CD4-positive, alpha-beta T cell treated with Interleukin-17A for 4 hours (primary cell): ENCODE results near the gene CEACAM3.
"Not testable (repeated sequence)": the region's sequence is repeated elsewhere in the genome, so short reads cannot be mapped to it uniquely, and the experiment has no call there.

Source experiments
- DNase-seq: peaks from one replicate; pipeline ENCODE4 v3.0.0-alpha.2; 2020; ENCODE audit warnings: mixed read lengths

The CEACAM3 gene

GRCh38 chr19:41796362-41796761, at the start of gene CEACAM3:
Gene CEACAM3, plus strand, starts transcription at chr19:41796587. Its CDS starts 91 bp downstream, at chr19:41796678.
- DNase-seq = no peak

DNA sequence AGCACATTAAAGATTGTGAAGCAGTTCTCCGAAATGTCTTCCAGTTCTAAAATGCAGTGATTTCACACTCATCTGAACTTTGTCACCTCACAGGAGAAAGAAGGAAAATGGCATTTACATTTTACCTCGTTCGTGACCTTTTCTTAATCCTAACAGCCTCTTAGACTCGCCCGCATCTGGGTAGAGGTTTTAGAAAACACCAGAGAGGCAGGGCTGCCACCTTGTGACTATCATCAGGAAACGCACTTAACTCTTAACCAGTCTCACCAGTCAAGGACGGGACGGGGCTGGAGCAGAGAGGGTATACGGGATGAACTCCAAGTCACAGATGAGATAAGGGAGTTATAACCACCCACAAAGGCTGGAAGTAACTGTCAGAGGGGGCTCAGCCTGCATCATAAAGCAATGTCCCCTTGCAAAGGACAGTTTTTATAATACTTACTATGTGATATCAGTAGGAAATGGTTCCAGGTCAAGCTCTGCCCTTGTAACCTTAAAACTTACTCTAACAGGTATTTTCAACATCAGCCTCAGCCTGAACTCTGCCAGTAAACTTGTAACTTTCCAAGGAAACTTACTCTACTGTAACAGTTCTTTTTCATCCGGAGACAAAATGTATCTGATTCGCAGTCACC, 49.7 kb upstream of the CEACAM3 start:
- DNase-seq = peak; percentile 50

GRCh38 chr19:41748012-41748411, 48.4 kb upstream of the CEACAM3 start:
- no peak for DNase-seq

DNA sequence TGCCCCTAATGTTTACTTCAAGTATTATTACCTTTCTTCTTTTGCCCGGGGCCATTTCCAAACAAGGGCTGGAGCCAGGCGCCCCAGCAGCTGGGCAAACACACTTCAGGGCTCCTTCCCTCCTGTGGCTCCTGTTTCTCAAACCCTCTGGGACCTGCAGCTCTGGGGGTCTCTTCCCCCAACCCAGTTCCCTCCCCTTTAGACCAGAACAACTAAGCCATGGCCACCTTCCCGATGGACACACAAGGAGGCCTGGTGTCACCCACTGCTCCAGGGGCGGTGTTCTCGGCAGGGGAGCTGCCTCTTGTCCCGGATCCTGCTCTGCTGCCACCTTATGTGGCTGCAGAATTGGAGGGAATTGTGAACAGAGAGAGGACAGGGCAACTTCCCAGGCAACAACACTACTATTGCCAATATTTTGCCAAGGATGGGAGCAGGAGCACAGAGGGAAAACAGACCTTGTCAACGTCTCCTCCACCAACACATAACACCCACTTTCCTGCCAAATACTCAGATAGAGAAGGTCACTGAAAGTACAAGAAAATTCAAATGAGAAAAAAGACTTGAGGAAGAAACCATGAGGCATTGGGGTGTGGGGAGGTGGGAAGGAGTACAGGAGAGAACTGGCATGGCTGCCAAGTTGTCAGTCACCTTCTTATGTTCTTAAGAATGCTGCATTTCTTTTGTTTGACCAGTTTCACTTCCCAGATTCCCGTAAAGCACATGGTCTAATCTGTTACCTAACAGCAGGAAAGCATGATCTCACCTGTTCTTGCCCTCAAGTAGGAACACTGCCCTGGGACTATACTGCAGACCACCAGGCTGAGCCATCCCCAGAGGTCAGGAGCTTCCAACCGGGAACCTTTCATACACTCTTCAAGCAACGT, 45.9 kb upstream of the CEACAM3 start:
- DNase-seq = not testable (repeated sequence)

DNA sequence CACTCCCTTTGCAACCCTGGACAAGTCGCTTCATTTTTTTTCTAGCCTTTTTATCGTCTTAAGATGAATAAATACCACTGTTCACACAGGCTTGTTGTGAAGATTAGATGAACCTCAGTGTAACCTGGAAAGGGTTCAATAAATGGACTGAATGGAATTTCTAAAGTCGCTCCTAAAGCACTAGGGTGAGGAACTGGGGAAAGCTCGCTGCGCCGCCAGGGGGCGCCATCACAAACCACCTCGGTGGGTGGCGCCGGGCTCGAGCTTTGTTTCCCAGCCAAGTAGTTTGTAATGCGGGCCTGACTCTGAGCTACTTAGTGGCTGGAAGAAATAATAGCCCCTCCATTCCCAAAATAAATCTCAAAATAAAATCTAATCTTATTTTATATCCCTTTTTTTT, 43.2 kb upstream of the CEACAM3 start:
- peak; percentile 89 for DNase-seq

DNA sequence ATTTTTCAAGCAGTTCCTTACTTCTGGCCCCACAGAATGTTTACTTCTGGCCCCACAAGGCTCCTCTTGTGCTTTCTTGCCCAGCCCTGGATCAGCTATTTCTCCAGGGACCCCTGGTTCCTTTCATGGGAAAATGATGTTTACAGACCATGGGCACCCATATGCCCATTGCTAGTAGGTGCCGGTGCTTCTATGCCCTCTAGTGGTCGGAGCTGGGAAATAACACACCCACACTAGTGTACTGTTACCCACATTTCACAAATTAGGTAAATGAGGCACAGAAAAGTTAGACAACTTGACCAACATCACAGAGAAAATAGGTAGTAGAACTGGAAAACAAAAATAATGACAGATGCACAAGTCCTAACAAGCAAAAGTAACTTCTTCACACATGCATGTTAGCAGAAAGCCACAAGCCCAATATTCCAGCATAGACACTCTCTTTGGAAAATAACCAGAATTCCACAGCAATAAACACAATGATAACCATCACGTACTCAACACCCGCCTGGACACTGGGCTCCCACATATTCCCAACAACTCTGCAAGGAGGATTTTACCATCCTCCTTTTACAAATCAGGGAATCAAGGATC, 42.4 kb upstream of the CEACAM3 start:
- peak; percentile 79 for DNase-seq

DNA sequence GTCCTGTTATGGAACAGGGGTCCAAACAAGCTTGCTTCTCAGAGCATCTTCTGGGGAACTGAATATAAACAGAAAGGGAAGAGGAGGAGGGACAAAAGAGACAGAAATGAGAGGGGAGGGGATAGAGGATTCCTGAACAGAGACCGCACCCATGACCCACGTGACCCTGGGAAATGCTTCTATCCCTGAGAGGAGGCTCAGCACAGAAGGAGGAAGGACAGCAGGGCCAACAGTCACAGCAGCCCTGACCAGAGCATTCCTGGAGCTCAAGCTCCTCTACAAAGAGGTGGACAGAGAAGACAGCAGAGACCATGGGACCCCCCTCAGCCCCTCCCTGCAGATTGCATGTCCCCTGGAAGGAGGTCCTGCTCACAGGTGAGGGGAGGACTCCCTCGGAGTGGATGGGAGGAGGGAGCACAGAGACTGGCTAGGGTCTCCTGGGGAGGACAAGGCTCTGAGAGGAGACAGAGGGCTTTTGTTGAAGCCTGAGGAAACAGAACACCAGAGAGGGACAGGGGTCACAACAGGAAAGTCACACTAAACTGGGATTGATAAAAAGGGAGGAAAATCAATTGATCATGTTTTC, 41.0 kb upstream of the CEACAM3 start, which contains the start of gene CEACAM6:
Gene CEACAM6 (plus strand): TSS at position 203 of the 586 bp plus-strand sequence. CDS start 109 bp downstream, at position 312.
- no peak for DNase-seq

DNA sequence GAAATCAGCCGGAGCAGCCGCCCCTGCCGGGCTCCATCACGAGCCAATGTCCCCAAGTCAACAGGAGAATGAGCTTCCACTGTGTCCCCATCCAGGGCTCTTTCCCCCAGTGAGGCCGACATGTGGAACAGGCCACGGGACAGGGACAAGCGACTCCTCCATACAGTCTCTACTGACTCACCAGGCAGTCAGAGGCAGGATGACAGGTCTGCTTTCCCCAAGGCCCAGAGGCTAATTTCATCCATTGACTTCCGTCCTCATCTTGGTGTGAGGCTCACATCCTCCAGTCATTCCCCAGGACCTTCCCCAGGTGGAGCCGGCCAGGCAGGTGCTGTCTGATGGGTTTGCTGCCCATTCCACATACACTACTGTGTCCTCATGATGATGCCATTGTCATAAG, 37.5 kb upstream of the CEACAM3 start:
- DNase-seq = no peak

GRCh38 chr19:41767115-41767514, 29.3 kb upstream of the CEACAM3 start:
- no peak for DNase-seq

DNA sequence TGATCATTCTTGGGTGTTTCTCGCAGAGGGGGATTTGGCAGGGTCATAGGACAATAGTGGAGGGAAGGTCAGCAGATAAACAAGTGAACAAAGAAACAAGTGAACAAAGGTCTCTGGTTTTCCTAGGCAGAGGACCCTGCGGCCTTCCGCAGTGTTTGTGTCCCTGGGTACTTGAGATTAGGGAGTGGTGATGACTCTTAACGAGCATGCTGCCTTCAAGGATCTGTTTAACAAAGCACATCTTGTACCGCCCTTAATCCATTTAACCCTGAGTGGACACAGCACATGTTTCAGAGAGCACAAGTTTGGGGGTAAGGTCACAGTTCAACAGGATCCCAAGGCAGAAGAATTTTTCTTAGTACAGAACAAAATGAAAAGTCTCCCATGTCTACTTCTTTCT, 28.3 kb upstream of the CEACAM3 start:
- not testable (repeated sequence) for DNase-seq

DNA sequence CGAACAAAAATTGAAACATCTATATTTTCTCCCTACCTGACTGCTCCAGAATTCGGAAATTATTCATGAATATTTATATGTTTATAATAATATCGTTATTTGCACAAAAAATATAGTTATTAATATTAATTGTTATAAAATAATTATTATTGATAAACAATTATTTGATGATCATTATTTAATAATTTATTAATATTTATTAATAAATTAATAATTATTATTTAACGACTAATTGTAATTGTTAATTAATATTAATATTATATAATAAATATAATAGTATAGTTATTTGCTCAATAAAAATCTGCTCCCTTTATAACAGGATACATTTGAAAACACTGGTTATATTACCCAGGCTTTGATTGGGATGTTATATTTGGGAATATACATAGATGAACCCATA, 26.8 kb upstream of the CEACAM3 start:
- DNase-seq = no peak

DNA sequence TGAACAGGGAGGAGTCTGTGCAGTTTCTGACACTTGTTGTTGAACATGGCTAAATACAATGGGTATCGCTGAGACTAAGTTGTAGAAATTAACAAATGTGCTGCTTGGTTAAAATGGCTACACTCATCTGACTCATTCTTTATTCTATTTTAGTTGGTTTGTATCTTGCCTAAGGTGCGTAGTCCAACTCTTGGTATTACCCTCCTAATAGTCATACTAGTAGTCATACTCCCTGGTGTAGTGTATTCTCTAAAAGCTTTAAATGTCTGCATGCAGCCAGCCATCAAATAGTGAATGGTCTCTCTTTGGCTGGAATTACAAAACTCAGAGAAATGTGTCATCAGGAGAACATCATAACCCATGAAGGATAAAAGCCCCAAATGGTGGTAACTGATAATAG, 25.0 kb upstream of the CEACAM3 start:
- no peak for DNase-seq

DNA sequence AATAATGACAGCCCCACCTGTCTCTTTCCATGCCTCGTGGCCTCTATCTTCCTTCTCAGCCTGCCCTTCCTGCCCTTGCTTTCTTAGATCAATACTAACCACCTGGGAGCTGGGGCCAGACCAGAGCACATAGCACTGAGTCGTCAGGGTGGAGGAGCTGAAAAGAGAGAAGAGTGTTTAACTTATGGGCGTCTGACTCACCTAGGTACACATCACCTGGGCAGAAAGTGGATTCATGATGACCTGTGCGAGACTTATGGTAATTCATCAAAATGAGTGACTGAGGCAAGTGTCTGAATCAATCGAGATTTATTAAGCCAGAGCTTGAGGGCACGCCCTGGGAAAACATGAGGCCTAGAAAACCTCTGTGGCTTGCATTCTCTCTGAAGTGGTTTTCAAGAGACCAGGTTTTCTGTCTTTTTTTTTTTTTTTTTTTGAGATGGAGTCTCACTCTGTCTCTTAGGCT, 21.8 kb upstream of the CEACAM3 start:
- peak; percentile 64 for DNase-seq

- no peak for DNase-seq
These were observed 19.7 kb upstream of the CEACAM3 start for GRCh38 chr19:41776700-41777099.

DNA sequence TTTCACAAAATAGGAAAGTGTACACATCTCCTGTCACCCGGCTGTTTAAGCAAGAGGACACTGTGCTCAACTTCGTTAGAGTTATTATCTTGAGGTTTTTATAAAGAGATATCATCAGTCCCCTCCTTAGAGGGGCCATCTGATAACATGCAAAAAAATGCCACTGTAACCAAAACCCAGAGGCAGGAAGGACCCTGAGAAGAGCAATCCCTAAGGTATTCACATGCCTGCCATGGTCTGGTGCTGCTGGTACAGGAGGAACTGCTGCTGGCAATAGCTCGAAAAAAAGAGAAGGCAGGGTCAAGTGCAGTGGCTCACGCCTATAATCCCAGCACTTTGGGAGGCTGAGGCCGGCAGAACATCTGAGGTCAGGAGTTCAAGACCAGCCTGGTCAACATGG, 12.8 kb upstream of the CEACAM3 start:
- DNase-seq = no peak

DNA sequence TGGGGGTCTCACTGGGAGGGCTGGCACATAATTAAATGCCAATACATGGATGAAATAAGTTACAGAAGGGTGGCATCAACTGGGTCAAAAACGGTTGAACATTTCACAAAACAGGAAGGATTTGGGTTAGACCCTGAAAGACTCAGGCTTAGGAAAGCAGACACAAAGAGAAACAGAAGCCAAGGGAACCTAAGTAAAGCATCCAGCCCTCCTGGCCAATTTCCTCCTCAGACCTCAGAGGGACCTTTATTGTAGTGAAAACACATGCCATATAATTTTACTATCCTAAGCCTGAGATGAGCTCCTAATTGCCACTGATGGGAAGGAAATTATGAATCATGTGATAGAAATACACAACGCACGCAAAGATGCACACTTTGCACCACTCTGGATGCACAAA, 12.1 kb upstream of the CEACAM3 start:
- DNase-seq = no peak

DNA sequence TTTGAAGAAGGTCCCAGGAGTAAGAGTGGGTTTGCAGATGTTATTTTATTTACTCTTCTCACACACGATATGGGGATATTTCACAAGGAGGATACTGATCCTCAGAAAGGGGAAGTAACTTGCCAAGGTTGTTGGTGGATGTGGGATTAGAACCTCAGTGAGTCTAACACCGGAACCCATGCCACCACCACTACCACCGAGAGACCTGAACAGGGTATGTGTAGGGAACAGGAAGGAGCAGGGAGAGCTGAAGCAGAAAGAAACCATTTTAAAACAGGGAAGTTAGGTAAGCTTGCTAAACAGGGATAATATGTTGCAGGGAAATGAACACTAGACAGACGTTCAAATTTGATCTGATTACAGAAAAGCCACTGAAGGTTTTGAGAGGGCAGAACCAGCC, 11.6 kb upstream of the CEACAM3 start:
- no peak for DNase-seq

DNA sequence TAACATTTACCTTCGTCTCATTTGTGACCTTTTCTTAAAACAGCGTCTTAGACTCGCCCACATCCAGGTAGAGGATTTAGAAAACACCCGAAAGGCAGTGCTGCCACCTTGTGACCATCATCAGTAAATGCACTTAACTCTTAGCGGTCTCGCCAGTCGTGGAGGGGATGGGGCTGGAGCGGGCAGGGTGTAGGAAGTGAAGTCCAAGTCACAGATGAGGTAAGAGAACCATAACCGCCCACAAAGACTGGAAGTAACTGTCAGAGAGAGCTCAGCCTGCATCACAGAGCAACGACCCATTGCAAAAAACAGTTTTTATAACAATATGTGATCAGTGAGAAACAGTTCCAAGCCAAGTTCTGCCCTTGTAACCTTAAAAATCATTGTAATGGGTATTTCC, 10.7 kb upstream of the CEACAM3 start:
- peak; percentile 87 for DNase-seq

- DNase-seq = no peak
These were observed 9.3 kb upstream of the CEACAM3 start for GRCh38 chr19:41787055-41787454.

DNA sequence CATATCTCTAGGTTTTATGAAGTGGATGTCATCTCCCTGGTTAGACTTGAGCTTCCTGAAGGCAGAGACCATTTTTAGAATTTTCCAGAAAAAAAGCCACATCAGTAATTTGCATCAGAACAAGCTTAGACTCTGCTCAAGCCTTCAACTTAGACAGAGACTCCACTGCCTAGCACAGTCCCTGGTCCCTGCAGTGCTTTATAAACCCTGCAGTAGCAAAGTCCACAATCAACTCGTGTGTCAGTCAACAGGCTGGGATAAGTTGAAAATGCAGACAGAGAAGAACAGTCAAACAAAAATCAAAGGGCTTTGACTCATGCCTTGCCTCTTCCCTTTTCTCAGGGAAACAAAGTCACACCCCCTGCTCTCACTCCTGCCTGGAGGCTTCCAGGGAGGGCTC, 7.9 kb upstream of the CEACAM3 start:
- DNase-seq = not testable (repeated sequence)

- DNase-seq = not testable (repeated sequence)
These were observed 7.3 kb upstream of the CEACAM3 start for GRCh38 chr19:41789053-41789452.

DNA sequence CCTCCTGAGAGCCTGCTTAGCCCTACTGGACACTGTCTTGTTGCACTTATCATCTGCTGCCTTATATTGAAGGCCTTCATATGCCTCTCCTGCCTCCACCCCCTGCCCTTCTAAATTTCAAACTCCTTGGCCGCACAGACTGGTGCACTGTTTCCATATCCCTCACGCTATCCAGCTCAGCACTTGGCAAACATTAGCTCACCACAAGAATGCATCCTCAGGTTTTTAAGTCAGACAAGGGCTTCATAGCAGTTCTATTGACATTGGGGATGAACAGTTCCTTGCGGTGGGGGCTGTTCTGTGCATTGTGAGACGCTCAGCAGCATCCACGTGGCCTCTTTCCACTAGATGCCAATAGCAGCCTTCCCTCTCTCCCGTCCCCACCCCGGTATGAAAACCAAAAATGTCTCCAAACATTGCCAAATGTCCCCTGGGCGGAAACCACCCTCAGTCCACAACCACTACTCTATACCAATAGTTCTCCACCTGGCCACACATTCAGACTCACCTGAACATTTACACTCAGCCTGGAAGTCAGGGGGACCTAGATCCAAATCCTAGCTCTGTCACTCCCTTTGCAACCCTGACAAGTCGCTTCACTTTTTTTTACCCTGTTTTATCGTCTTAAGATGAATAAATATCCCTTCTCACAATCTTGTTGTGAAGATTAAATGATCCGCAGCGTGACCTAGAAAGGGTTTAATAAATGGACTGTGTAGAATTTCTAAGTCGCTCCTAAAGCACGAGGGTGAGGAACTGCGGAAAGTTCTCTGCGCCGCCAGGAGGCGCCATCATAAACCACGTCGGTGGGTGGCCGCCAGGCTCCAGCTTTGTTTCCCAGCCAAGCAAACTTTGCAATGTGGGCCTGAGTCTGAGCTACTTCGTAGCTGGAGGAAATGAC, 3.6 kb upstream of the CEACAM3 start:
- DNase-seq = peak; percentile 65
